GM18861 (cell line): Measurements from ENCODE around the gene CLCA2.

Source experiments
- ATAC-seq: cut with Tn5 transposase; IDR thresholded peaks from one replicate; pipeline ENCODE4 v1.9.1; 2021; ENCODE audit not compliant: unreplicated experiment

CLCA2 gene

GRCh38 chr1:86472767-86473166, 48.8 kb downstream of the CLCA2 start:
- no peak for ATAC-seq

GRCh38 chr1:86477256-86477655, 53.3 kb downstream of the CLCA2 start:
- no peak for ATAC-seq

- ATAC-seq: no peak
These were observed 53.7 kb downstream of the CLCA2 start for GRCh38 chr1:86477682-86478081.

GRCh38 chr1:86478416-86479156, 54.6 kb downstream of the CLCA2 start:
- no peak for ATAC-seq

GRCh38 chr1:86481966-86482365, 58.0 kb downstream of the CLCA2 start:
- no peak for ATAC-seq

- no peak for ATAC-seq
These were observed 63.3 kb downstream of the CLCA2 start for GRCh38 chr1:86487131-86487810.

- ATAC-seq: no peak
These were observed 63.8 kb downstream of the CLCA2 start for GRCh38 chr1:86487811-86488141.

GRCh38 chr1:86489242-86489878, 65.4 kb downstream of the CLCA2 start:
- ATAC-seq: no peak

GRCh38 chr1:86491171-86491950, 67.4 kb downstream of the CLCA2 start:
- no peak for ATAC-seq

- no peak for ATAC-seq
These were observed 74.3 kb downstream of the CLCA2 start for GRCh38 chr1:86498281-86498680.

GRCh38 chr1:86499987-86500593, 76.1 kb downstream of the CLCA2 start:
- no peak for ATAC-seq

- ATAC-seq: no peak
These were observed 76.7 kb downstream of the CLCA2 start for GRCh38 chr1:86500714-86501113.

- peak; percentile 52 for ATAC-seq
These were observed 78.2 kb downstream of the CLCA2 start for GRCh38 chr1:86502125-86502646.

GRCh38 chr1:86502721-86503405, 78.9 kb downstream of the CLCA2 start:
- no peak for ATAC-seq

GRCh38 chr1:86503406-86504136, 79.6 kb downstream of the CLCA2 start:
- ATAC-seq: no peak

GRCh38 chr1:86504137-86504479, 80.1 kb downstream of the CLCA2 start:
- no peak for ATAC-seq

- ATAC-seq: no peak
These were observed 81.1 kb downstream of the CLCA2 start for GRCh38 chr1:86504895-86505563.

- ATAC-seq: no peak
These were observed 81.6 kb downstream of the CLCA2 start for GRCh38 chr1:86505564-86505902.
